NCI-H82 treated with DMSO at 0.1 percent for 48 hours (cell line): ENCODE data around the gene BRI3.

Experiments
- DNase-seq: peaks from one replicate; lab custom pipeline; 2025; ENCODE audit not compliant: unreplicated experiment; lab: John Stamatoyannopoulos, UW

BRI3 gene

GRCh38 chr7:98252425-98253054 lies 28.9 kb upstream of the BRI3 start:
- DNase-seq, result no peak

- DNase-seq, result no peak
These were observed 27.0 kb upstream of the BRI3 start for GRCh38 chr7:98254516-98254915.

- DNase-seq, result no peak
These were observed 26.4 kb upstream of the BRI3 start for GRCh38 chr7:98254951-98255610.

- DNase-seq, result no peak
These were observed 25.1 kb upstream of the BRI3 start for GRCh38 chr7:98256431-98256830.

GRCh38 chr7:98257701-98258100 lies 23.8 kb upstream of the BRI3 start:
- no peak for DNase-seq

GRCh38 chr7:98265841-98266271 lies 15.6 kb upstream of the BRI3 start:
- DNase-seq, result no peak

- DNase-seq, result no peak
These were observed 14.6 kb upstream of the BRI3 start for GRCh38 chr7:98266840-98267239.

- DNase-seq, result no peak
These were observed 14.2 kb upstream of the BRI3 start for GRCh38 chr7:98267303-98267702.

- DNase-seq, result no peak
These were observed 5.2 kb upstream of the BRI3 start for GRCh38 chr7:98276241-98276761.

- DNase-seq, result no peak
These were observed 3.1 kb upstream of the BRI3 start for GRCh38 chr7:98278408-98278807.

- no peak for DNase-seq
These were observed 2.5 kb upstream of the BRI3 start for GRCh38 chr7:98278936-98279335.

GRCh38 chr7:98280296-98280695 lies 1.2 kb upstream of the BRI3 start:
- no peak for DNase-seq

GRCh38 chr7:98281757-98282606 lies 496 bp downstream of the BRI3 start:
- DNase-seq, result no peak

- no peak for DNase-seq
These were observed 1.2 kb downstream of the BRI3 start for GRCh38 chr7:98282703-98283102.

- no peak for DNase-seq
These were observed 1.8 kb downstream of the BRI3 start for GRCh38 chr7:98283127-98283886.

- DNase-seq, result no peak
These were observed 2.4 kb downstream of the BRI3 start for GRCh38 chr7:98283887-98284222.

GRCh38 chr7:98284335-98285036 lies 3.0 kb downstream of the BRI3 start:
- no peak for DNase-seq

- no peak for DNase-seq
These were observed 3.9 kb downstream of the BRI3 start for GRCh38 chr7:98285157-98286092.

GRCh38 chr7:98286093-98286539 lies 4.6 kb downstream of the BRI3 start:
- DNase-seq, result no peak
